Endothelial cell of umbilical vein (primary cell): ENCODE measurements around the gene INPP5A.

Source experiments
- CTCF ChIP-seq, 2 donors: IDR thresholded peaks; 1 replicate in 1 of 2; 2 replicates in 1 of 2; pipeline ENCODE4 v1.5.1; 2011; ENCODE audit warnings: low read length in 2 of 2, mild to moderate bottlenecking in 2 of 2, moderate library complexity in 2 of 2, control low read depth in 1 of 2, inconsistent platforms in 1 of 2, low read depth in 1 of 2; ENCODE audit not compliant: insufficient read depth in 1 of 2; ENCODE audit errors: extremely low read depth in 1 of 2
- EZH2 ChIP-seq: IDR thresholded peaks from 2 replicates; pipeline ENCODE4 v1.6.1; 2012; ENCODE audit warnings: borderline replicate concordance, low read depth, mild to moderate bottlenecking, moderate library complexity, low read length, inconsistent platforms; ENCODE audit not compliant: severe bottlenecking
- GATA2 ChIP-seq: IDR thresholded peaks from 2 replicates; pipeline ENCODE4 v1.7.0; 2011; ENCODE audit warnings: low read depth, mild to moderate bottlenecking, moderate library complexity, mixed read lengths, low read length; ENCODE audit not compliant: insufficient read length, insufficient read depth
- MYC ChIP-seq: IDR thresholded peaks from one replicate; pipeline ENCODE4 v1.6.1; 2011; ENCODE audit warnings: mild to moderate bottlenecking, low read depth, low read length

DNA sequence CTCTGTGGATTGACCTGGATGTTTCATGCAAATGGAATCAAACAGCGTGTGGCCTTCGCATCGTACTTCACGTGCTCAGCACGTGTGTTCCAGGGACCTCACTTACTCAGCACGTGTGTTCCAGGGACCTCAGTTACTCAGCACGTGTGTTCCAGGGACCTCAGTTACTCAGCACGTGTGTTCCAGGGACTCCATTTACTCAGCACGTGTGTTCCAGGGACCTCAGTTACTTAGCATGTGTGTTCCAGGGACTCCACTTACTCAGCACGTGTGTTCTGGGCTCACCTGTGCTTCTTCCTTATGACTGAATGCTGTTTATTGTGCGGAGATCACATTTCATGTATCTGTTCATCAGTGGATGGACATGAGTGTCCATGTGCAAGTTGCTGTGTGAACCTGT is 22.0 kb downstream of the INPP5A start:
- no peak for TF ChIP-seq EZH2
- TF ChIP-seq CTCF (IDR thresholded peaks at IDR 0.05; ENCODE audit: extremely low read depth in 1 of 2, insufficient read depth in 1 of 2, low read depth in 1 of 2, low read length in 2 of 2), result no peak
- TF ChIP-seq MYC, result no peak
- TF ChIP-seq GATA2, result no peak
